ENCODE data around the gene SSH2. TPM values are rescaled to one million over a fixed set of nuclear protein-coding genes. Genes with fewer than 3 reads are reported as not detected.
A peak's percentile ranks its signal among the peaks of the same experiment; 100 is the strongest.

Gene SSH2
- total RNA-seq, 1 donor from 2014 or later, result 39.2 TPM

DNA sequence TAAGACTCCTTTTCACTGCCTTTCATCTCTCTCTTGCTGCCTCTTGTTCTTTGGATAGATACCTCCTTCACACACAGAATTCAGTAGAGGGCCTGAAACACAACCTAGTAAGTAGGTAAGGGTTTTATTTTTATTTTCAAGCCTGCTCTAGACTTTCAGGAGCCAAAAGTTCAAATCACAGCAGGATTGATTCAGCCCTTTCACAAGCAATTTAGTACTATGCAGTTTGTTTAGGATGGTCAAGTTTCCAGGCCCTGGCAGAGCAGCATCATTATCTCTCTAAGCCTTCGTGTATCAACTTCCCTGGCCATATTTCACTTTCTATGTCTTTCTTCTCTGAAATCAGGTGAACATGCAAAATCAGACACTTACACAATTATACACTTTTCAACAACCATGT is 158.5 kb downstream of the SSH2 start:
- H3K27me3 Mint-ChIP-seq (ENCODE audit: low read depth), result no peaks in the 10 kb centered on the region
- DNase-seq (ENCODE audit: low spot score), result no peak
- intact Hi-C loops (cut with micrococcal nuclease), result no loop called here

DNA sequence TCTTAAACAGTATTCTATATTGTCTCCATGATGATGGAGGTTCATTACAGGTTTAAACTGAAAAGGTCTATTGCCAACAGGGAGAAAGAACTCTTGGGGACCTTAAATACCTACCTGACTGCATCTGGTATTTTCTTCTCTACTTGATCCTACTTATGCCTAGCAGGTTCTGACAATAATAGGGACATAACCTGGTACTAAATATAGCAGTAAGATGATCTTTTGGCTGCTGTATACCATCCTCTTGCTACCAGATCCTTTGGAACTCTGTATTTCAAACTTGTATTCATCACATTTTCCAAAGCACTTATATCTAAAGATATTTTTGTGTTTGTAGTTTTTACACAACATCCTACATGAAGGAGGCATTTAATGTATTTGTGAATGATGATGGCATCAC is 160.8 kb downstream of the SSH2 start:
- peaks cover 1% of the 10 kb centered on the region for H3K4me1 Mint-ChIP-seq (ENCODE audit: low read depth)
- H3K4me3 Mint-ChIP-seq (ENCODE audit: low read depth), result no peak overlapping the region
- no peaks in the 10 kb centered on the region for H3K27me3 Mint-ChIP-seq (ENCODE audit: low read depth)
- no peak for DNase-seq (ENCODE audit: low spot score)
- intact Hi-C loops (cut with micrococcal nuclease), result no loop called here
- H3K27ac Mint-ChIP-seq, result no peak overlapping the region
- no peaks in the 10 kb centered on the region for H3K9me3 Mint-ChIP-seq
- H3K36me3 Mint-ChIP-seq (ENCODE audit: low read depth), result no peaks in the 10 kb centered on the region

More for the DNA sequence above, 158.5 kb downstream of the SSH2 start:
- no peaks in the 10 kb centered on the region for H3K36me3 Mint-ChIP-seq (ENCODE audit: low read depth)
- H3K4me1 Mint-ChIP-seq (ENCODE audit: low read depth), result peaks cover 1% of the 10 kb centered on the region
- no peak overlapping the region for H3K4me3 Mint-ChIP-seq (ENCODE audit: low read depth)
- H3K9me3 Mint-ChIP-seq, result no peaks in the 10 kb centered on the region
- no peak overlapping the region for H3K27ac Mint-ChIP-seq

DNA sequence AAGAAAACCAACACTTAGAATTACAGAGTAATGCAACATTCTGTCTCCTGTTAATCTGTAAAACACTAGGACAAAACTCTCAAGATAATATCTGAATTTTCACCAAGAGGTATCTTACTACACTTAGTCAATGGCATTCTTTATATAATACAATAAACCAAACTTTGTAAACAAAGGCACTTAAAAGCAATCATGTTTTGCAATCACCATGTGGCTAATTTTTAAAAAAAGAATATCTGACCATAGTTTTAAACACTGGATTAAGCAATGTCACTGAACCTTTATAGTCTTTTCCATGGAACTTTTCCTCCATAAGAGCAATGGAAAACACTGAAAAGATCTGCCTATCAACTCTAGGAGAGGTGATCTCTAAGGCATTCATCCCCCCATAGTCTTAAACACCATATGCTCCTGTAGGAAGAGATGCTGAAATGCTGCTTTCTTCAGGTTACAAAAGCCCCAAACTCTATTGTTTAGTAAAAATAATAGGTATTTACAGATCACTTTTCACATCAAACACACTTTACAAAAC is 163.2 kb downstream of the SSH2 start:
- Mint-ChIP-seq H3K27me3 (ENCODE audit: low read depth) (no peaks in the 10 kb centered on the region), H3K4me1 (ENCODE audit: low read depth) (peaks cover 4% of the 10 kb centered on the region), H3K27ac (no peak overlapping the region), H3K36me3 (ENCODE audit: low read depth) (no peaks in the 10 kb centered on the region), H3K9me3 (no peaks in the 10 kb centered on the region), H3K4me3 (ENCODE audit: low read depth) (no peak overlapping the region)
- DNase-seq (ENCODE audit: low spot score), result no peak
- intact Hi-C loops (cut with micrococcal nuclease), result no loop called here

DNA sequence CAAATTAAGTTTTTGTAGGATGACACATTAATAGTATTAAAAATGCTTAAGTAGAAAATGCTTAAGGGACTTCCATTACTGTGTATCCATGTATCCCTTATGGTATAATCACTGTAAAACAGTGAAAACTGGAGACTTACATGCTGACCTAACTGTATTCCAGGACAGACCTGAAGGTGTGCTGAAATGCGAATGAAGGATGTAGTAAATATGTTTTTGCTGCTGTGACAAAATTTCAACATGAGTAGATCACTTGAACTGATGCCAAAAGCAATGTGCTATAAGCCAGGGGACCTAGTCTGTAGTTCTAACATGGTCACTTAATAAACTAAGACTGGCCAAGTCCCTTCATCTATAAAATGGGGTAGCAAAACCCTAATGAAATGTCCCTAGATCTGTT is 165.3 kb downstream of the SSH2 start:
- intact Hi-C loops (cut with micrococcal nuclease), result no loop called here
- no peaks in the 10 kb centered on the region for H3K36me3 Mint-ChIP-seq (ENCODE audit: low read depth)
- H3K4me3 Mint-ChIP-seq (ENCODE audit: low read depth), result no peak overlapping the region
- DNase-seq (ENCODE audit: low spot score), result no peak
- no peaks in the 10 kb centered on the region for H3K27me3 Mint-ChIP-seq (ENCODE audit: low read depth)
- peaks cover 10% of the 10 kb centered on the region for H3K4me1 Mint-ChIP-seq (ENCODE audit: low read depth)
- no peak overlapping the region for H3K27ac Mint-ChIP-seq
- H3K9me3 Mint-ChIP-seq, result no peaks in the 10 kb centered on the region

DNA sequence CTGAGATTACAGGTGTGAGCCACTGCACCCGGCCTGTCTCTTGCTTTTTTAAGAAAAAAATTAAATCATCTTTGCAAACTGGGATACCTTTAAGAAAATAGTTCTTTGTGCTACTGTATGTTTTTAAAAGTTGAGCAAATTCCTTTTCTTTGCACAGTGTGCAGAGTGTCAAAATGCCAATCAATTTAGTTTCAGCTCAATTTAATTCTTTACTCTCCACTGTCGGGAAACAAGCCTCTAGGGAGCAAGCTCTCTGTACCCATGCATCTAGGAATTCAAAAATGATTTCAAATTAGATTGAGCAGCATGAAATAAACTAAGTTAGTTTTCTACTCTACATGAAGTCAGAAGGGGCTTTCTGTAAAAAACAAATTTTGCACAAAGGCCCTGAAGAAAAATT is 165.8 kb downstream of the SSH2 start:
- H3K4me3 Mint-ChIP-seq (ENCODE audit: low read depth), result no peak overlapping the region
- intact Hi-C loops (cut with micrococcal nuclease), result no loop called here
- no peak for DNase-seq (ENCODE audit: low spot score)
- H3K9me3 Mint-ChIP-seq, result no peaks in the 10 kb centered on the region
- H3K27ac Mint-ChIP-seq, result no peak overlapping the region
- H3K27me3 Mint-ChIP-seq (ENCODE audit: low read depth), result no peaks in the 10 kb centered on the region
- H3K4me1 Mint-ChIP-seq (ENCODE audit: low read depth), result peaks cover 15% of the 10 kb centered on the region
- H3K36me3 Mint-ChIP-seq (ENCODE audit: low read depth), result peaks cover 3% of the 10 kb centered on the region

DNA sequence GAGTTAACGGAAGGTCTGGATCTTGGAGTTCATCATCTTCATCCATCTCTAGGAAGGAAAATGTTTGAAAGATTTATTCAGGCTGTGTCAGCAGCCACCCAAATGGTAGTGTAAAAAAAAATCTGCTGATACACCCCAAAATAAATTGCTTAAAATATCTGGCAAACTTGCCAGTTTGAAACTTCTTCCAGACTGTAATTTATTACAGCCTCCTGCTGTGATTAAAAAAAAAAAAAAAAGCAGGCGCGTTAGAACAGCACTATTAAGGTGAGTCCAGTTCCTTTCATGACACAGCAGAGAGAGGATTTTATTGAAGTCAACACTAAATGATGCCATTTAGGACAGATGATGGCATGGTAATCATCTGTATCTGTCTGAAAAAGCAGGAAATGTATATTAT is 166.8 kb downstream of the SSH2 start:
- H3K4me1 Mint-ChIP-seq (ENCODE audit: low read depth), result peaks cover 16% of the 10 kb centered on the region
- H3K9me3 Mint-ChIP-seq, result no peaks in the 10 kb centered on the region
- intact Hi-C loops (cut with micrococcal nuclease), result no loop called here
- peaks cover 3% of the 10 kb centered on the region for H3K36me3 Mint-ChIP-seq (ENCODE audit: low read depth)
- H3K27me3 Mint-ChIP-seq (ENCODE audit: low read depth), result no peaks in the 10 kb centered on the region
- DNase-seq (ENCODE audit: low spot score), result no peak
- H3K27ac Mint-ChIP-seq, result no peak overlapping the region
- no peak overlapping the region for H3K4me3 Mint-ChIP-seq (ENCODE audit: low read depth)

DNA sequence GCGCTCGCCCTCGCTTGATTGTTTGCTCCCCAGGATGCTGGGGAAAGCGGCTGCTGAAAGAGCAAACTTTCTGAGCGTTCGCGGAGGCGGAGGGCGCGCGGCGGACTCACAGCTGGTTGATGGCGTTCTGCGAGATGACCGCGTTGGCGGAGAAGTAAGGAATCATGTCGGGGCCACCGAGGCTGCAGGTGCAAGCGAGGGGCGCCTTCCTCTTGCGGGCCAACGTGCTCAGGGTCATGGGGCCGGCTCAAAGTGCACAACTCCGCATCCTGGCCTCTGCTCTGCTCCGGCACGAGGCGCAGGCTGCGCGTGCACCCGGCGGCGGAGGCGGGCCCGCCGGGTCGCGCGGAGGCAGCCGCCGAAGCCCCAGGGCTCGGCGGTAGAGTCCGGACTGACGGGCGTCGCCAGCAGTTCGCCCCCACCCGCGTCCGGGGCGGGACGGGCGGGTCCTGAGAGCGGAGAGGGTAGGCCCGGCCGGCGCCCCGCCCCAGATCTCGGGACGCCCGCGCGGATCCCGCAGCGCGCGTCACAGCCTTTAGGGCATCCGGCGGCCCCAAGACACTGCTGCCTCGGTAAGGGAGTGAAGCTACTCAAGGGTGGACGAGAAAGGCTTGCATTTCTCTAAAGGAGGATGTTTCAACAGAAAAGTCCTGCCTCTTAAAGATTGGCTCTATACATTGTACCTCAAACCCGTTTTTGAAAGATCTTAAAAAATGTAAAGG is 168.8 kb downstream of the SSH2 start:
- H3K27me3 Mint-ChIP-seq (ENCODE audit: low read depth), result no peaks in the 10 kb centered on the region
- peaks cover 27% of the 10 kb centered on the region for H3K4me1 Mint-ChIP-seq (ENCODE audit: low read depth)
- H3K4me3 Mint-ChIP-seq (ENCODE audit: low read depth), result peak overlapping the region; percentile 97
- DNase-seq (ENCODE audit: low spot score), result peak; percentile 90
- no peaks in the 10 kb centered on the region for H3K9me3 Mint-ChIP-seq
- intact Hi-C loops (cut with micrococcal nuclease), result loop anchor here (1.0 to 2.0 kb wide), 5 partner anchors 38 to 144 kb away; no protein-coding TSS in a partner anchor
- peaks cover 16% of the 10 kb centered on the region for H3K36me3 Mint-ChIP-seq (ENCODE audit: low read depth)
- H3K27ac Mint-ChIP-seq, result peak overlapping the region; percentile 96

DNA sequence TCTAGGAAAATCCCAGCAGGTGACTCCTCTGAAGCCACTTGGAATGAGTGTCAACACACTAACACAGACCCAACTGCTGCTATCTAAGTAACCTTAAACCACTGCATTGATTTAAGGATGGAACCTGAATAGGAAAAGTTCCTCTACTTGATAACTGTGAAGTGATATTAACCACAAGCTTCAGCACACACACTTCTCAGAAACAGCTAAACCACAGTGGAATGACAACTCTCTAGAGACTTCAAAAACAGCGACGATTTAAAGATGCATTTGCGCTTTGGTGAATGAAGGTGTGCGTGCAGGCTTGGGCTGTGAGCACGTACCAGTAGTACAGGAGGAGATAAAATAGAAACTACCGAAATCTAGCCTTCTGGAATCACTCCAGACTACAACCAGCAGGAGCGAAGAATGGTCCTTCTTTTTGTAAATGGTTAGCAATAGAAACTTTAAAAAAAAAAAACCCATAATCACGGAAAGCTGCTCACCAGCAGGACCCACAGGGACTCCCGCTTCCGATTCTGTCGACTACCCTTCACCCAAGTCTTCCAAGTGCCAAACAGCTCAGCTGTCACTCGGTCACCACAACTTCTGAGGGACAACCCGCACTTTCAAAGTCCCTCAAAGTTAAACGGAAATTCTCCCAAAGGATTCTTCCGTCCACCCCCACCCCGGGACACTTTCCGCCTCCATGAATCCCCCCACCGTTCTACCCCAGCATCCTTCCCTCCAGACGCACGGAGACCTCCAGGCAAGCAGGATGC is 169.6 kb downstream of the SSH2 start:
- peak overlapping the region; percentile 97 for H3K4me3 Mint-ChIP-seq (ENCODE audit: low read depth)
- DNase-seq (ENCODE audit: low spot score), result peak; percentile 68
- H3K27ac Mint-ChIP-seq, result peak overlapping the region; percentile 96
- H3K4me1 Mint-ChIP-seq (ENCODE audit: low read depth), result peaks cover 27% of the 10 kb centered on the region
- intact Hi-C loops (cut with micrococcal nuclease), result loop anchor here (1.0 to 2.0 kb wide), 5 partner anchors 38 to 144 kb away; no protein-coding TSS in a partner anchor
- H3K27me3 Mint-ChIP-seq (ENCODE audit: low read depth), result no peaks in the 10 kb centered on the region
- H3K36me3 Mint-ChIP-seq (ENCODE audit: low read depth), result peaks cover 16% of the 10 kb centered on the region
- no peaks in the 10 kb centered on the region for H3K9me3 Mint-ChIP-seq

DNA sequence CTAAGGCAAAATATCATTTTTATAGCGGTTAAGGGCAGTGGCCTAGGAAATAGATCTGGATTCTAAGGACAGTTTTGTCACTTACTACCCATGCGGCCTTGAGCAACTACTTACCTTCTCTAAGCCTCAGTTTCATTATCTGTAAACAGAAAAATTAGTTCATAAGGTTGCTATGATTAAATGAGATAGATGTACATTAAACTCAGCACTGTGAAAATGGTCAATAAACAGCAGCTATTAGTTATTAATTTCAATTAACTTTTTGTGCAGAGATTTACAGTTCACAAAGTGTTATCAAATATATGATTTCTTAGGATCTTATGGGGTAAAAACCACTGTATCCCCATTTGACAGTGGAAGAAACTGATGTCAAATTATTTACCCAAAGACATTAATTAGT is 171.8 kb downstream of the SSH2 start:
- Mint-ChIP-seq H3K27ac (peak overlapping the region; percentile 69), H3K4me3 (ENCODE audit: low read depth) (no peak overlapping the region), H3K4me1 (ENCODE audit: low read depth) (peaks cover 30% of the 10 kb centered on the region), H3K9me3 (no peaks in the 10 kb centered on the region), H3K36me3 (ENCODE audit: low read depth) (peaks cover 20% of the 10 kb centered on the region), H3K27me3 (ENCODE audit: low read depth) (no peaks in the 10 kb centered on the region)
- DNase-seq (ENCODE audit: low spot score), result no peak
- intact Hi-C loops (cut with micrococcal nuclease), result no loop called here

DNA sequence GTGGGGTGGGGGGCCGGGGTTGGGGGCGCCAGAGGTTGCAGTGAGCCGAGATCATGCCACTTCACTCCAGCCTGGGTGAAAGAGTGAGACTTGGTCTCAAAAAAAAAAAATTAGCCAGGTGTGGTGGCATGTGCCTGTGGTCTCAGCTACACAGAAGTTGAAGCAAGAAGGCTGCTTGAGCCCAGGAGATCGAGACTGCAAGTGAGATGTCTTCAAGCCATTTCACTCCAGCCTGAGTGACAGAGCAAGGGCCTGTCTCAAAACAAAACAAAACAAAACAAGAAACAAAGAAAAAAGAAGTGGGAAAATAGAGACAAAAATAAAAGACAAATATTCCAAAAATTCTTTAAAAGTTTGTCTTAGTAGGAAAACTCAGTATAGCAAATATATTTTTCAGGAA is 172.2 kb downstream of the SSH2 start:
- Mint-ChIP-seq H3K4me1 (ENCODE audit: low read depth) (peaks cover 30% of the 10 kb centered on the region), H3K27ac (peak overlapping the region; percentile 69), H3K9me3 (no peaks in the 10 kb centered on the region), H3K4me3 (ENCODE audit: low read depth) (peak overlapping the region; percentile 72), H3K36me3 (ENCODE audit: low read depth) (peaks cover 20% of the 10 kb centered on the region), H3K27me3 (ENCODE audit: low read depth) (no peaks in the 10 kb centered on the region)
- no peak for DNase-seq (ENCODE audit: low spot score)
- intact Hi-C loops (cut with micrococcal nuclease), result no loop called here

DNA sequence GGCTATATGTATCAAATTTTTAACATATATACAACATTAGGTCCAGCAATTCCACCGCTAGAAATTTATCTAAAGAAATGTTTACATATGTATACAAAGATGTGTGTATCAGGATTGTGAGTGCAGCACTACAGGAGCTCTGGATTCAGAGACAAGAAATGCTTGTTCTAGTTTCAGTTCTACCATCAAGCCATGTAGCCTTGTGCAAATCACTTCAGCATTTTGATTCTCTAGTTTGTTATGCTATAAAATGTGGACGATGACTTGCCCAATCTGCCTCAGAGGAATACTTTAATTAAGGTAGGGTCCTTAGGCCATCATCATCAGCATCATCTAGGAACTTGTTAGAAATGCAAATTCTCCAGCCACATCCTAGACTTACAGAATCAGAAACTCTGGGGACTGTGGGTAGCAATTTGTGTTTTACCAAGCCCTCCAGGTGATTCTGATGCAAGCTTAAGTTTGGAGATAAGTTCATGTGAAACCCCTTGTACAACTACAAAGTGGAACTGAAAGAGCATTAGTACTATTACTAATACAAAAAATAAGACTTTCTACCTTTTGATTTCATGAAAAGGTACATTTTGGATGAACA is 176.1 kb downstream of the SSH2 start:
- Mint-ChIP-seq H3K9me3 (no peaks in the 10 kb centered on the region), H3K27me3 (ENCODE audit: low read depth) (no peaks in the 10 kb centered on the region), H3K27ac (peak overlapping the region; percentile 17), H3K4me3 (ENCODE audit: low read depth) (no peak overlapping the region), H3K4me1 (ENCODE audit: low read depth) (peaks cover 18% of the 10 kb centered on the region), H3K36me3 (ENCODE audit: low read depth) (peaks cover 29% of the 10 kb centered on the region)
- intact Hi-C loops (cut with micrococcal nuclease), result no loop called here
- no peak for DNase-seq (ENCODE audit: low spot score)

DNA sequence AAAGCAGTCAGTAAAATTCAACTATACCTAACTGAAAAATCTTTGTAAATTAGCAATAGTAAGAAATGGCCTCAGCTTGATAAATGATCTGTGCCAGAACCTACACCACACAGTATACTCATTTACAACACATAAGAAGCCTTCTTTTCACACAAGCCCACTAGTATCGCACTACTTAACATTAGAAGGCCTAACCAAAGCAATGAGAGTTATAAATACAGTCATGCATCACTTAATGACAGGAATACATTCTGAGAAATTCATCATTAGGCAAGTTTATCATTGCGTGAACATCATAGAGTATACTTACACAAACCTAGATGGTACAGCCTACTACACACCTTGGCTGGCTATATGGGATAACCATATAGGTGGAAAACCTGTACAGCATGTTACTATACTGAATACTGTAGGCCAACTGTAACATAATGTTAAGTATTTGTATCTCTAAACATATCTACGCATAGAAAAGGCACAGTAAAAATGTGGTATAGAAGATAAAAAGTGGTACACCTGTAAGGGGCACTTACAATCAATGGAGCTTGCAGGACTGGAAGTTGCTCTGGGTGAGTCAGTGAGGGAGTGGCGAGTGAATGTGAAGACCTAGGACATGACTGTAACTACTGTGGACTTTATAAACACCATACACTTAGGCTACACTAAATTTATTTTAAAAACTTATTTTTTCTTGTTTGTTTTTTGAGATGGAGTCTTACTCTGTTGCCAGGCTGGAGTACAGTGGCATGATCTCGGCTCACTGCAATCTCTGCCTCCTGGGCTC is 180.8 kb downstream of the SSH2 start:
- H3K4me1 Mint-ChIP-seq (ENCODE audit: low read depth), result peaks cover 24% of the 10 kb centered on the region
- intact Hi-C loops (cut with micrococcal nuclease), result no loop called here
- H3K27ac Mint-ChIP-seq, result no peak overlapping the region
- no peak overlapping the region for H3K4me3 Mint-ChIP-seq (ENCODE audit: low read depth)
- H3K27me3 Mint-ChIP-seq (ENCODE audit: low read depth), result no peaks in the 10 kb centered on the region
- no peak for DNase-seq (ENCODE audit: low spot score)
- H3K9me3 Mint-ChIP-seq, result no peaks in the 10 kb centered on the region
- peaks cover 24% of the 10 kb centered on the region for H3K36me3 Mint-ChIP-seq (ENCODE audit: low read depth)

Data from activated T-helper 2 cell treated with anti-CD3 and anti-CD28 coated beads, Interferon-gamma antibody, Interleukin-2, Interleukin-4, amounts not matched to agents 10 μg/mL and 5 μg/mL and 100 μg/mL, durations not matched to agents 14 hours and 24 hours and 36 hours (primary cell).